ENCODE measurements around the gene KIRREL3.

The KIRREL3 gene

DNA sequence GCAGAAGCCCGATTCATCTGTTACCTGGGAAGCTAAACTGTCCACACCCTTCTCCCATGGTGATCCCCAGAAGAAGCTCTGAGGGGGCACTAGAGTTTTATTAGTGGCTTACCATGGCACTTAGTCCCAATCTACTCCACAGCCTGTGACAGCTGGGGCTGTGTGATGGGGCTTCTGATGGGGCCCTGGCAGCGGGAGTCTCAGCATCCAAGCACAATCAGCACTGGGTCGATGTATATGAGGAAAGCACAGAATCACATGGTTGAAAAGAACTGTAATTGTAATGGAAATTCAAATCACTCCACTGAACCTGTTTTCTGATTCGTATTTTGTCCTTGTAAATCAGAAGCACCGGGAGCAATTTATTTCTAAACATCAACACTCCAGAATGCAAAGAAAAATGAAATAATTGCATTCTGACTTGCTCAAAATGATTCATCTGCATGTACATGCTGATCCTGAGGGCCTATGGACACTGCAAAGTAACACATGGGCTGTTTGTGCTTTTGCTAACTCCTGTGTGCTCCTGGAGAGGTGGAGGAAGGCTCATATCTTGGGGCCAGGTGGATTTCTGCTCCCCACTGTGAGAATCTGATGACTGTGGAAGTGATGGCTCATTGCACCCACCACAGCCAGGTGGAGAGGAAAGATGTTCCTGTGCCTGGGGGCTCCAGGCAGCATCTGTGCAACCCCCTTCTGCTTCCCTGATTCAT lies 203.0 kb downstream of the KIRREL3 start:
- in situ Hi-C loops (cut with MboI; ENCODE audit: low sequenced_read_pairs), result no loop called here

DNA sequence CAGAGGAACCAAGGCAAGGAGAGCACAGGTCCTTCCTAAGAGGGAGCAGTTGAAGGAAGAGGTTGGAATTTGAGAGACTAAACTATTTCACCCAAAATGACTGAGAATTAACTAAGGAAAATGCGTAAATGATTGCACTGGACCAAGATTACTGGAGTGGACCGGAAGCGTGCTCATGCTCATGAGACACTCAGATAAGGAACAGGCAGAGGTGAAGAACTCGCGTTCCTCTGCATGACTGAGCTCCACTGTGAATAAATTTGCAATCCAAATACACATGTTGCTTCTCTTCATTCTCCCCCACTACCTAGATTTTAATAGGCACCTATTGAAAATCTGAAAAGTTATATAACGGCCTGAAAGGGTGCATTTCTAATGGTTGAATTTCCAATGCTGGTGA lies 207.0 kb downstream of the KIRREL3 start:
- in situ Hi-C loops (cut with MboI; ENCODE audit: low sequenced_read_pairs), result no loop called here

DNA sequence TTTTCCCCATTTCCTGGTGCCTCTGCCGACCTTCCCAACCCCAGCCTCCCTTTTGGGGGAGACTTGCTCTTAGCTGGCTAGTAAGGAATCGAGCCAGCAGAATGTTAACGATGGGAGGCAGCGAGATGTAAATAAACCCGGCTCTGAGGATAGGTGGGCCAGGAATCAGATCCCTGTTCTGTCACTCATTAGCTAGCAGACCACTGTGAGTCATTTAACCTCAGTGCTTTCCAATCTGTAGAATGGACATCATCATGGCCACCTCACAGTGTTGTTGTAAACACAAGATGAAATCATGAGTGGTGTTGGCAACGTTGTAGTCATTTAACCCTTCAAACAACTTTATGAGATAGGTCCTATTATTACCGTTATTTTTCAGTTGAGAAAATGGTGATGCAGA lies 208.6 kb downstream of the KIRREL3 start:
- in situ Hi-C loops (cut with MboI; ENCODE audit: low sequenced_read_pairs), result no loop called here

DNA sequence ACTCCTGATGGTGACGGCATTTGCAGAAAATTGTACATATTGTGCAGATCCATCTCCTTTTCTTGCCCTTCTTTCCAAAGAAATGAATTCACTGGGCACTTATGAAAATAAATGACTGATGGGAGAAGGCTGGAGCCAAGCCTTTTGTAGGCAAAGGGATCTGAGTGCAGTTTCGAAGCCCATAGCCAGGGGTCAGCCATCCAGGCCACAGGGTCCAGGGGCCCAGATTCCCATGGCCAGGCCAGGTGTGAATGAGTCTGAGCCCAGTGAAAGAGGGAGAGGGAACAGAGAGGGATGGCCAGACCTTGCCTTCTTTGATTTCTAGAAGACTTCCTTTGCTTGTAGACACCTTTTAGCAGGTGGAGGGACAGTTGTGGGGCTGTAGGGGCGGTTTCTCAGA lies 209.1 kb downstream of the KIRREL3 start:
- in situ Hi-C loops (cut with MboI; ENCODE audit: low sequenced_read_pairs), result no loop called here

DNA sequence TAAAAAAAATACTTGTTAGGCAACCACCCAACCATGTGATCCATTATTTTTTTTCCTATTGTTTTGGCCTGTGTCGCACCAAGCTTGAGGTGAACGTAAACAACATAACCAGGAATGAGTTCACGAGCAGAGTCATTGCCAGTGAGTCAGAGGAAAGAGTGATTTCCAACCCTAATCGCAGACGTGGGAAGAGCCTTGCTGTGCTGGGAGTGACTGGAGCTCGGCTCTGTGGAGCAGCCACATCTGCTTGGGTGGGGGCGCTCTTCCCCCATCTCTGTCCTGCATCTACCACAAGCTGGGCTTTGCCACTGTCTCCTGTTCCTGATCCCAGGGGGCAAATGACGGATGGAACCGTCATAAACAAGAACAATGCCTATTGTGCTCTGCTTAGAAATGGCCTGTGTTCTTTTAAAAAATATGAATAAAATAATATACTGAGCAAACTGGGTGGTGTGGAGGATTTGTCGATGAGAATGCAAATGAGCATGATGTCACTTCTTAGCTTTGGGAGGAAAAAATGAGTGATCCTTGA lies 210.0 kb downstream of the KIRREL3 start:
- in situ Hi-C loops (cut with MboI; ENCODE audit: low sequenced_read_pairs), result no loop called here

DNA sequence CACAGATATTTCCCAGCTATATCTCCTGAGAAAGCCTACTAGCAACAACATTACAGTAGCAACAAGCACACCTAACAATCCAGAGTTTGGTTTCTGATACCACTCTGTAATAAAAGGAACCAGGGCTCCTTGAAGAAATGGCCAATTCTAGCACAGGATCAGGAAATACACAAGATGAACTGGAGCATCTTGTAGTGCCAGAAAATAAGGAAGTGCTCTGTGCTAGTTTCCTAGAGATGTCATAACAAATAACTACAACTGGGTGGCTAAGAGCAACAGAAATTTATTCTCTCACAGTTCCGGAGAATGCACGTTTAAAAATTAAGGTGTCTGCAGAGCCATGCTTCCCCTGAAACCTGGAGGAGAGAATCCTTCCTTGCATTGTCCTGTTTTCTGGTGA lies 217.8 kb downstream of the KIRREL3 start:
- in situ Hi-C loops (cut with MboI; ENCODE audit: low sequenced_read_pairs), result no loop called here

DNA sequence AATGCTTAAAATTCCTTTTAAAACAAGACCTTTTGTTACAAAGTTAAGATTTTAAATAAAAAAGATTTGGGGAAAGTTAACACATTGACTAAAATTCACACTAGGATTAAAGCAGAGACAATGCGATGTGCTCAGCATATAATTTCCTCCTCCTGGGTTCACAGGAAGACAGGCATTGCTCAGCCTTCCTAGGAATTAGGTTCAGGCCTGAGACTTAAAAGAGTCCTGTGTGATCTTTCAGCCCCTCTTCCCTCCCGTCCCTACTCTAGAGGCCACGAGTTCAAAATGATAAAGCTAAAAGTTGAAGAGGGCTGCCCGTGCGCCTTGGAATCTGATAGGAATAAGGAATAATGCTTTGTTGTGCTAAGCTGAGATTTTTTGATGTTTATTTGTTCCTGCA lies 218.6 kb downstream of the KIRREL3 start:
- in situ Hi-C loops (cut with MboI; ENCODE audit: low sequenced_read_pairs), result no loop called here

DNA sequence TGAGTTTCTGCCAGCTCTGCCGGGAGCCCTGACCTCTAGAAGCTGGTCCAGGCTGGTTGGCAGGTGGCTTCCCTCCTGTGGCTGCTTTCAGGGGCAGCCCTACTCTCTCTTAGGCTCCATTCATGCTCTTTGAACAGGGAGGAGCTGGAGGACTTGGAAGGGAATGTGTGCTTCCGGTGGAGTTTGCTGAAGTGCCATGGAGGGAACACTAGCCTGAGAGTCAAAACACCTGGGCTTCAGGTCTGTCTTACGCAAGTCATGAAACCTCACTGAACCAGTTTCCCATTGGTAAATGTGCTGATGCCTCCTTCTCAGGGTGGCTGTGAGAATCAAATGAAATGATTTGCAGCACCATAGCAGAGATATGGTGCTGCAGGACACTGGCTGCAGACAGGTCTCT lies 224.5 kb downstream of the KIRREL3 start:
- in situ Hi-C loops (cut with MboI; ENCODE audit: low sequenced_read_pairs), result no loop called here

DNA sequence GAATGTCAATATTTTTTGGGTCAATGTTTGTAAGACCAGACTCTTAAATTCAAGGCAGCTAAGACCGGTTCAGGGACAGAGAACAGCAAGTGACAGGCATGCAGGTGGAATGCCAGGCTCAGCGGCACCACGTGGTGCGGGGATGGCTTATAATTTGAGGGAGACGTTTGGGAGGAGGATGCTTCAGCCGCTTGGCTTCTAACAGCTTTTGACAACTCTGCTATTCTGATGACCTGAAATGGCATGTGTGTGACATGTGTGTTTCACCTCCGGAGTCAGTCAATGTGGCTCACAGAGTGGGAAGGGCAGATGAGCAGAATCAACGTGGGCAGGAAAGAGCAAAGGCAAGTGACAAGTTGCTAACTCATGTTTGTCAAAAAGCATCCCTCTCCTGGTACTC lies 228.3 kb downstream of the KIRREL3 start:
- in situ Hi-C loops (cut with MboI; ENCODE audit: low sequenced_read_pairs), result no loop called here

DNA sequence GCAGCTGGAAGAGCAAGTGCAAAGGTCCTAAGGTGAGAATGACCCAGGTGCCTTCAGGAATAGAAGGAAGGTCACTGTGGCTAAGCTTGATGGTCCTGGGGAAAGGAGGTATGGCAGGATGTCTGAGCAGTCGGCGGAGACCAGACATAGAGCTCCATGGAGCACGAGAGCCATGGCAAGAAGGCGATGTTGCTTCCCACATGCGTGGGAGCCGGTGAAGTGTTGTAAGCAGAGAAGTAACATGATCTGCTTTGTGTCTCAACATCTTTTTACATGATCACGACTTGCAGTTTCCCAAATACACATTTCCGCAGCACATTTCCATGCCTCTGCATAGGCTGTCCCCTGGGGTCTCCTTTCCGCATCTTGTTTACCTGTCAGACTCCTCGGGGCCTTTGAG lies 231.9 kb downstream of the KIRREL3 start:
- in situ Hi-C loops (cut with MboI; ENCODE audit: low sequenced_read_pairs), result no loop called here

DNA sequence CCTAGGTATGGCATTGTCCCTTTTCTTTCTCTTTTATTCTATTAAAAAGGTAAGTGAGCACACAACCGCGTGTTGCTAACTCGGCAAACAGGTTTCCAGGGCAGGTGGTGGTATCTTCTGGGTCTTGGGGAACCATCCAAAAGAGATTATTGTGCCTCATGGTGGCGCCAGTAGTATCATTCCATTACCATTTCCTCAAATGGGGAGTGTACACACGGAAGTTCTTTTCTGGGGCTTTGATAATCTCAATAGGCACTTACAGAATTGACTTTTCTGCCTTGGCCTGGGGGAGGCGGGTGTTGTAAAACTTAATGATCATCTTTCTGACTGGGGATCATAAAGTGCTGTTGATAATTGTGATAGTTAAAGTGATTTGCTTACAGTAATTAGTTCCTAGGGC lies 234.1 kb downstream of the KIRREL3 start:
- in situ Hi-C loops (cut with MboI; ENCODE audit: low sequenced_read_pairs), result no loop called here

DNA sequence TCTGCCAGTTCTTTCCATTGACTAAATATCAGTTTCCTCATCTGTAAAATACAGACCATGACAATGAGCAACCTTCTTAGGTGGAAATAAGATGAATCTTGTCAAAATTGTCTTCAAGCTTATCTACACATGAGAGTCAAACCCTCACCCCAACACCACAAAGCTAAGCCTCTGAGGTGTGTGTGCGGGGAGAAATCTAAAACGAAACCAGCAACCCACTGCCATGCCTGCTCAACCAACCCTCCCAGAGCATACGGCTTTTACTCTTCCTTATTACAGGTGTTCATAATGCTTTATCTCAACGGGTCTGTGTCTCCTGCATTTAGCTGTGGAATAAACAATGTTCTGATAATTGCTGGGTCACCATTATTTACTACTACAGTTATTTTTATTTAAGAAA lies 235.4 kb downstream of the KIRREL3 start:
- in situ Hi-C loops (cut with MboI; ENCODE audit: low sequenced_read_pairs), result no loop called here

DNA sequence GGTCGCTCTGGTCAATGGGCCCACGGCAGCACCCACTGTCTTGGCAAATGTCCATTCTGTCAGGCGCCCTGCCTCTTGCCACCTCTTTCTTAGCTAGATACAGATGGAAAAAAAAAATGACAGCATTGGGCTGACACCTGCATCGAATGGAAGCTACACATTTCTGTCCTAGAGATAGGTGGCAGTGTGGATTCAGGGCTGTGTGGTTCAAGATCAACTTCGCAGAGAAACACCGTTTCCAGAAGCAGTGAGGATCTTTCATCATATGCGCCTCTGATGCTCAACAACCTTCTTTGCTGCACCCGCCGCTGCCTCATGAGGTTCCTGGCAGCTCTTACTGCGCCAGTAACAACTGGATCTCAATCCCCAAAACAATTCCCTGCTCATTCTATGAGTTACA lies 236.3 kb downstream of the KIRREL3 start:
- in situ Hi-C loops (cut with MboI; ENCODE audit: low sequenced_read_pairs), result no loop called here

DNA sequence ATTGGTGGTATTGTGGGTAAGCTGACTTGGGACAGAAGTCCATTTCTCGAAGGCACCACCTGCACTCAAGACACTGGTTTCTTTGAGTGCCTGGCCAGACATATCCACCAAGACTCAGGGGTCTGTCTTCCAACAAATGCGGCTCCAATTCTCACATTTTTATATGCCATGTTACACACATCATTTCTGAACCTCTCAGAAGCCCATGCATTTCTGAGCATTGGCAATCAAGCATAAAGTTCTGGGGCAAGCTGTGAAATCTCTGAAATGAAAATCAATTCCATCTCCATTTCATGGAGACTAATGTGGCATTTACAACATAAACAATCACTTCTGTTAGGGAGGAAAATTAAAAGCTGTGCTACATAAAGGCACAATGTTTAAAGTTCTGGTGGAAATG lies 243.7 kb downstream of the KIRREL3 start:
- in situ Hi-C loops (cut with MboI; ENCODE audit: low sequenced_read_pairs), result no loop called here

DNA sequence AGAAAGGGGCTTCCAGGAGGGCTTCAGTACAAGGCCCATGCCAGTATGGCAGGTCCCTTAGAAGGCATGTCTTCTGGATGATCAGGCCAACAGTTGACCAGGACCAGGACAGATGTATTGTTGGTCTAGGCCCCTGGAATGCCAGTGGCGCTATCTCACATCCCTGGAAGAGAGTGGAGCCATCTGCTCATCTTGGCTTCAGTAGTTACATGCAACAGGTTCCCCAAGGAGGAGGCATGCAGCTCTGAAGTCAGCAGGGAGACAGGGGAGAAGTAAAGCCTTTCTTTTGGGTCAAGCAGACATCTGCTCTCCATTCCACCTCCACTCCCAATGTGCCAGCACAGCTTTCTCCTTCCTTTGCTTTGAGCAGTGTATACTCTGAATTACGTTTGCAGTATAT lies 244.1 kb downstream of the KIRREL3 start:
- in situ Hi-C loops (cut with MboI; ENCODE audit: low sequenced_read_pairs), result no loop called here

DNA sequence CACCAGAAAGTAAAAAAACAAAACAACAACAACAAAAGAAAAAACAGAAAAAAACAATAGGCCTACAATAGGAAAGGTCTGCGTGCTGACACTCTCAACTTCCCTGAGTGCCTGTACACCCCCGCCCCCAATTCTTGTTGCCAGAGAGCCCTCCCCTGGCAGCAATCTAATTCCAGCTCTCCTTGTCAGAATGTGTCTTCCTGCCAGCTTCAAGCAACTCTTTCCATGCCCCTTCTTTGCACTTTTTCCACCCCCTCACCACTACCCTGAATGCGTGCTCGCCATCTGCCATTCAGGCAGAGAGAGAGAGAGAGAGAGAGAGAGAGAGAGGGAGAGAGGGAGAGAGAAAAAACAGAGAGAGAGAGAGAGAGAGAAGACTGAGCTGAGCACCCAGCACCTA lies 245.0 kb downstream of the KIRREL3 start:
- in situ Hi-C loops (cut with MboI; ENCODE audit: low sequenced_read_pairs), result no loop called here

DNA sequence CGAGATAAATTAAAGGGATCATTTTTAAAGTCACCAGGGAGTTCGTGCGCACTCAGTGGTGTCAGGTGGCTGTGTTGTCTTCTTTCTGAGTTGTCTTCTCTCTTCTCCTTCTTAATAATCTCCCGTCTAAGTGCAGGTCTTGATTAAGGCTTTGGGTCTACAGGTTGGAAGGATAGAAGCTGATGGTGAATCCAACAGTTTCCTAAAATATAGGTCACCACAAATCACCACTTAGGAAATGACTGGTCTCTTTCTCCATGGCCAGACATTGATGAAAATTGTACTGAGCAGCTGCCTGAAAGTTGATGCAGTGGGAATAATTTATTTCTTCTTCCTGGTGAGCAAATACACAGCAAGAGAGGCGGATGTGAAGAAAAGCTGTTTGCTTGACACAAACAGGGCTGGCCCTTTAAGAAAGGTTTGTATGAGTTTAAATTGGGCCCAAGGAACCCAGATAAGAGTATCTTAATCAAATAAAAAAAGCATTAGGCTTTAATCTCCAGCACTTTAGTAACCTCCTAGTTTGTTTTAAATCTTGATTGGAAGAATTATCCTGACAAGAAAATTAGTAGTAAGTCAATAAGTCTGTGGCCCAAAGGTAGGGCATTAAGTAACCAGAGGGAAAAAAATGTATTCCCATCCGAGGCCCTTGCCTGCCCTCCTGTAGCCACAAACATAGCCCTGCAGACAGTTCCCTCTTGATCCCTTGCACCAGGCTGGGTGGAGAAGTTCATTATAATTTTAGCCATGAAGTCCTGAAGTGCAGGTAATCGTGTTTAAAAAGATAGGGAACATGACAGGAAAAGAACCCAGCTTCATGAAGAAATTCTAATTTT lies 245.8 kb downstream of the KIRREL3 start:
- in situ Hi-C loops (cut with MboI; ENCODE audit: low sequenced_read_pairs), result no loop called here

DNA sequence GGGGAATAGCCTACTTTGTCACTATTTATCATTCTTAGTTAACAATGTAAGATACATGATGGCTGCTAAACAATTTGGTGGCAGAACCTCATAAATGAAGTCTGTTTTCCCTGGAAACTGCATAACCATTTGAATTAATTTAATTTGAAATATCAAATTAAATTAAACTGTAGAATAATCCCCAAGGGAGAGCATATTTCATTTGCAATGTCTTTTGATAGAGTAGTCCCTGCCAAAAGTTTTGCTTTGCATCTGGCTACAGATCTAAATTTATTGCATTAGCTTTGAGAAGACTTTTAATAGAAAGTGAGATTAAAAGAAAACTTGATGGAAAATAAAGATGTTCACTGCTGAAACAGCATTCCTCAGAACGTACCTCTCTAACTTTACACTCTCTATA lies 246.6 kb downstream of the KIRREL3 start:
- in situ Hi-C loops (cut with MboI; ENCODE audit: low sequenced_read_pairs), result no loop called here

DNA sequence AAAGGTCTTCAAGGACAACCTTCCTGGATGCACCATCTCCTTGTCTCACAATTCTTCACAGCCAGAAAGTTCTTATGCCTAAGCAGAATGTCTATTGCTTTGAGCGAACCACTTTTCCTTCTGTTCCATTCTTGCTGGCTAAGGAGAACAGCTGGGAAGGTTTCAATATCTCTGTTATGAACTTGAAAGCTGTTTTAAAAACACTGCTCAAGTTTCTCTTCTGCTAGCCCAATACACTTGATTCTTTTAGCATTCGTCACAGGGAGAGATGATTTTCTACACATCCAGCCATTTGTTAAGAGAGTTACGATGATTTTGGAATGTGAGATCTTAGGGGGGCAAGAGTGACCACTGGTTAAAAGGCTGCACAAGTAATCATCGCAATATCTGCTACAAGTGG lies 249.3 kb downstream of the KIRREL3 start:
- in situ Hi-C loops (cut with MboI; ENCODE audit: low sequenced_read_pairs), result no loop called here

DNA sequence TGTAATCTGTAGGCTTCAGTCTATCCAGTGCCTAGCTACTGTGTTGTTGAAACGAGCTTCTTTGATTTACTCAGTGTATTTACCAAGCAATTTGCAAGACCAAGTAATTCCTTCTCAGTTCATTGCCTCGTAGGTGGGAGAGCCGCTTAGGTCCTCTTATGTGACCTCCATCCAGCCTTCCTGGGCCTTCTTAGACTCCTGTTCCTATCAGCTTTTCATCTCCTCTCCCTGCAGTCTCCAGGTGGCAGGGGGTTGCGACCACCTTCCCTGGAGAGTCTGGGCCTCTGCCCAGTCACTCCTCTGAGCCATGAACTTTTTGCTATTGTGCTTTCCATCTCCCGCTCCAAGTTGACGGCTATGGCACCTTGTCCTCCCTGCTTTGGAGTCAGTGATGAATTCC lies 251.8 kb downstream of the KIRREL3 start:
- in situ Hi-C loops (cut with MboI; ENCODE audit: low sequenced_read_pairs), result no loop called here

DNA sequence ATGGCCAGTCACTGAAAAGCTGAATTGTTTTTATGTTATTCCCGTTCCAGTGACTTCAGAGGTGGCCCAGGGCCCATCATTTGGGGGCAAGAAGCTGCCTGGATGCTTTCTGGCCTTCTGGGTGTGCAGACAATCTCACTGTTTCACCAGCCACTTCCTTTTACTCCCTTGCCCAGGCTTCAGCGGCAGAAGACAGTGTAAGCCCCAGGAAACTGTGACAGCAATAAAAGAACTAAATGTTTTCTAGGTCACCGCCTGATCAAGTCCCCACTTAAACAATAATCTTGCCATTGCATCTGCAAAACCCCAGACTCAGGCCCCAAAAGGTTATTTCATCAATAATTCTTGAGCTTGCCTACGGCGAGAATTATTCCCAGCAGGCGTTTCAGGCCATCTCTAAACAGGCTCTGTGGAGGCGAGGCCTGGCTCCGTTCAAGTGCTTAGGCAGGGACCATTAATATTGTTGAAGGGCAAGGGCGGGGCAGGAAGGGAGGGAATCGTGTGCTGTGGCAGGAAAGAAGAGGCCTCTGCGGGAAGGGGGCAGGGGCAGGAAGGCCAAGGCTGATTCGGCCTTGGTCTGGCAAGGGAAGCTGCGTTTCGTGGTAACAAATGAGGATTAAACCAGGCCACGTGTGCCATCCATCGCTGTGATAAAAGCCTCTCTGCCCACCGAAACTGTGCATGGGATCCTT lies 252.3 kb downstream of the KIRREL3 start:
- in situ Hi-C loops (cut with MboI; ENCODE audit: low sequenced_read_pairs), result no loop called here

DNA sequence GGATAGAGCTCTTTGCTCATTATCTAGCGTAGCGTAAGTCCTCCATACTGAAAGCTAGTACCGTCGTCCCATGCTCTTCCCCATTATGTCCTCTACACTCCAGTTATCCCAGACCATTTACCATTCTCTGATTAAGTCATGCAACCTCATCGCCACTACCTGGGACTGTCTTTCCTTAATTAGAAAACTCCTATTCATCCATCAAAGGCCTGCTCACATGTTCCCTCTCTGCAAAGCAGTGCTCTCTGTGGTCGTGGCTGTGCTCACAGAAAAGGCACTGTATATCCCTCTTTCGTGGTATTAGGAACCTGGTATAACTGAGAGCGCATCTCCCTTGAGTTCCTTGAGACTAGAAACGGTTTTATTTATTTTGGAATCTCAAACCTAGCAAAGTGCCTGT lies 253.3 kb downstream of the KIRREL3 start:
- in situ Hi-C loops (cut with MboI; ENCODE audit: low sequenced_read_pairs), result no loop called here
